Peyer's patch (tissue), 4 donors: ENCODE results near the gene GPSM3.

ENCODE experiments used
- POLR2A ChIP-seq, 2 donors: fragments of 450-650 bp; IDR thresholded peaks; one replicate each; pipeline ENCODE4 v1.5.1; 2017; ENCODE audit warnings: antibody characterized with exemption in 2 of 2, mild to moderate bottlenecking in 2 of 2, moderate library complexity in 2 of 2
- TF ChIP-seq, protein P1 (sequence below), 6 experiments: fragments of 450-650 bp in 4 of 6; fragments of 200-600 bp in 2 of 6; sonication (generic) in 1 of 6; IDR thresholded peaks; one replicate each; pipeline ENCODE4 v1.5.1; 2017 to 2019; ENCODE audit warnings: antibody characterized with exemption in 6 of 6, mild to moderate bottlenecking in 3 of 6, moderate library complexity in 1 of 6

DNA sequence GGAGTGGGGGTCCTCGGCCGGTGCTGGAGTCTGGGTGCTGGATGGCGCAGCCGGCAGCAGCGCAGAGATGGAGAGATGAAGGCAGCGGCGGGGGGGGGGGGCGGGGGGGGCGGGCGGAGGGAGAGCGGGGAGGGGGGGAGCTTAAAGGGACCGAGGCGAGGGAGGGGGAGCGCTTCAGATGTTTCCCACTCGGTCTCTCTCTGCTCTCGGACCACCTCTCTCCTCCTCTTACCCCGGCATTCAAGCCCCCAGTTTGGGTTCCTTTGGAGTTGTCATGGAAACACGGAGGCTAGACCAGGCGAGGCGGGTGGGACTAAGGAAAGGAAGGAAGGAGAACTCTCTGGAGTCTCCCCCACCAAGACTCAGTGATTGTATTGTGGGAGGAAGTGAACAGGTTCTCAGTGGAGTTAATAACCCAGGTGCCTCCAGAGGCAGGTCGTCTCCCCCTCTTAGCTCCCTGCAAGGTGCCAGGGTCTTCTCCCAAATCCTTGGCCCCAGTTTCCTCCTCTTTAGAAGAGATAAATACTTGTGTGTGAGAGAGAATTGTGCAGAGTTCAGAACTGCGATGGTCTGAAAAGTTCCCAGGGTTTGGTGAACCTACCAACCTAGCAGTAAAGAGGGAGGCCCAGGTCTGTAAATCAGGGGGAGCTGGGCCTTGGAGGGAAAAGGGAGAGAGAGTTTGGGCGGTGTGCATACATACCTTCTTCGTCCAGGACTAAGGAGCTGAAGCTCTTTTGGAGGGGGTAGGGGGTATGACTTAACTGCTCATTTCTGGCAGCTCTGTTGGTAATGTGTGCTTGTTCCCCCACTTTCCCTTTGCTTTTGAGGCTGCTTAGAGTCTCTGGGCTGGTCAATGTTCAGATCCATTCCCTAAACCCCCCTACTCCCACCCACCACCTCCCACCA, 40.3 kb downstream of the GPSM3 start, which contains the start of gene PRRT1:
- TF ChIP-seq, protein P1, sequence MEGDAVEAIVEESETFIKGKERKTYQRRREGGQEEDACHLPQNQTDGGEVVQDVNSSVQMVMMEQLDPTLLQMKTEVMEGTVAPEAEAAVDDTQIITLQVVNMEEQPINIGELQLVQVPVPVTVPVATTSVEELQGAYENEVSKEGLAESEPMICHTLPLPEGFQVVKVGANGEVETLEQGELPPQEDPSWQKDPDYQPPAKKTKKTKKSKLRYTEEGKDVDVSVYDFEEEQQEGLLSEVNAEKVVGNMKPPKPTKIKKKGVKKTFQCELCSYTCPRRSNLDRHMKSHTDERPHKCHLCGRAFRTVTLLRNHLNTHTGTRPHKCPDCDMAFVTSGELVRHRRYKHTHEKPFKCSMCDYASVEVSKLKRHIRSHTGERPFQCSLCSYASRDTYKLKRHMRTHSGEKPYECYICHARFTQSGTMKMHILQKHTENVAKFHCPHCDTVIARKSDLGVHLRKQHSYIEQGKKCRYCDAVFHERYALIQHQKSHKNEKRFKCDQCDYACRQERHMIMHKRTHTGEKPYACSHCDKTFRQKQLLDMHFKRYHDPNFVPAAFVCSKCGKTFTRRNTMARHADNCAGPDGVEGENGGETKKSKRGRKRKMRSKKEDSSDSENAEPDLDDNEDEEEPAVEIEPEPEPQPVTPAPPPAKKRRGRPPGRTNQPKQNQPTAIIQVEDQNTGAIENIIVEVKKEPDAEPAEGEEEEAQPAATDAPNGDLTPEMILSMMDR (IDR thresholded peaks at IDR 0.05), result no peak
- TF ChIP-seq POLR2A (IDR thresholded peaks at IDR 0.05), result no peak
